HG03442 (cell line): ENCODE measurements around the gene CIAO2A.

ENCODE experiments used
- ATAC-seq: cut with Tn5 transposase; IDR thresholded peaks from one replicate; pipeline ENCODE4 v1.9.1; 2021; ENCODE audit warnings: mild to moderate bottlenecking, moderate library complexity; ENCODE audit not compliant: unreplicated experiment

CIAO2A gene

GRCh38 chr15:64045101-64045435 is 48.6 kb downstream of the CIAO2A start:
- ATAC-seq = no peak

- ATAC-seq = no peak
Measured at GRCh38 chr15:64044300-64045100, 49.1 kb downstream of the CIAO2A start.

- ATAC-seq = no peak
Measured at GRCh38 chr15:64038878-64039610, 54.6 kb downstream of the CIAO2A start.

DNA sequence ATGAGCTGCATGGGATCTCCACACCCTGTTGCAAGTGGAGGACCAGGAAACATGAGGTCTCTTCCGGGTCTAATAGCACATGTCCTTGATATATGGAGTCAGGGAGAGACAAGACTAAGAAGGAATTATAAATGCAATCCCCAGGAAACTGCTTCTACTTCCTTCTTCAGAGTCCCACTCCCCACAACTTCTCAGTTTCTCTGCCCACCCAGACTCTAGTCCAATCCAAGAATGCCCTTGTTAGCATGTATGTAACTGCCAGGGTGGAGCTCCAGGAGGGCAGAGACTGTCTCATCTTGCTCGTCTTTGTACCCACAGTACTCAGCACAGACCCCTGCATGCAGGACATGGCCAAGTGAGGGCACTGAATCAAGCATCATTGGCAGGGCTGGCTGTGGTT is 55.7 kb downstream of the CIAO2A start:
- no peak for ATAC-seq

GRCh38 chr15:64037116-64037515 is 56.5 kb downstream of the CIAO2A start:
- ATAC-seq = no peak

DNA sequence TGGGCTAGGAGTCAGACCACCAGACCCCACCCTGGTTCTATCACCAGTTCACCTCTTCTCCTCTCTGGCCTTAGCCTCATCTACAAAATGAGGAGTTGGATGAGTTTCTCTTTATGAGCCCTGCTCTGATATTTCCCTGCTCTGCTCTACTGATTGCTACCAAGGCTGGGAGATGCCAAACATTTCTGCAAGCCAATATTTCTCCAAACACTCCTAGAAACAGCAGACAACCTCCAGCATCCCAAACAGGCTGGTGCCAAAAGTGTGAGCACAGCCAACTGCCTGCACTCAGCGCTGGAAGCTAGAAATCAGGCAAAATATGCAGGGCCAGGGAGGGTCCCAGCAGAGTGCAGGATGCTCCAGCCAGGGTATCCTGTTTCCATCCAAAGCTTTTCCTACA is 58.1 kb downstream of the CIAO2A start:
- no peak for ATAC-seq

DNA sequence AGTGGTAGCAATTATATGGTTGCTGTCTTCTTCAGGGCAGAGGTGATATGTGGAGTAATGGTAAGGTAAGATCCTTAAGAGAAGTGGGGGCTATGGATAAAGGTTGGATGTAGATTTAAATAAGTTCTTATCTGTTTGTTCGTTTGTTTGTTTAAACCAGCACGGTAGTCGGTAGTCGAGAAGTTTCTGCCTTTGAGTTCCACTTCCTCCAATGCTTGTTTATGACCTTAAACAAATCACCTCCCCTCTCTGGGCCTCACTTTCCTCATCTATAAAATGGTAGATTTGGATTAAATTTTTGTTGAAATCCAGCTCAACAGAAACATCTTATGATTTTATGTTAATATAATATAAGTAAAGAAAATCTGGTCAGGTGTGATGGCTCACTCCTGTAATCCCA is 59.1 kb downstream of the CIAO2A start:
- no peak for ATAC-seq

GRCh38 chr15:64032329-64032728 is 61.3 kb downstream of the CIAO2A start:
- no peak for ATAC-seq

DNA sequence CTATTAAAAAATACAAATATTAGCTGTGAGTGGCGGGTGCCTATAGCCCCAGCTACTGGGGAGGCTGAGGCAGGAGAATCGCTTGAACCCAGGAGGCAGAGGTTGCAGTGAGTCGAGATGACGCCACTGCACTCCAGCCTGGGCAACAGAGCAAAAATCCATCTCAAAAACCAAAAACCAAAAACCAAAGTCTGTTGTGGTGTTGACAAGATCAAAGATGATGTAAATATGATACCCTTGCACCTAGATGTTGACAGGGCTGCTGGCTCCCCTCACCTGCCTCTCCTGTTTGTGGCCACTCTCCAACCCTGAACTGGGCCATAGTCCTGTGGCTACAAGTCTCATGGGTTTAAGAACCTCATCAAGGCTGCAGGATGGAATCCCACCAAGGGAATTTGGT is 63.5 kb downstream of the CIAO2A start:
- no peak for ATAC-seq

GRCh38 chr15:64029633-64030032 is 64.0 kb downstream of the CIAO2A start:
- no peak for ATAC-seq

DNA sequence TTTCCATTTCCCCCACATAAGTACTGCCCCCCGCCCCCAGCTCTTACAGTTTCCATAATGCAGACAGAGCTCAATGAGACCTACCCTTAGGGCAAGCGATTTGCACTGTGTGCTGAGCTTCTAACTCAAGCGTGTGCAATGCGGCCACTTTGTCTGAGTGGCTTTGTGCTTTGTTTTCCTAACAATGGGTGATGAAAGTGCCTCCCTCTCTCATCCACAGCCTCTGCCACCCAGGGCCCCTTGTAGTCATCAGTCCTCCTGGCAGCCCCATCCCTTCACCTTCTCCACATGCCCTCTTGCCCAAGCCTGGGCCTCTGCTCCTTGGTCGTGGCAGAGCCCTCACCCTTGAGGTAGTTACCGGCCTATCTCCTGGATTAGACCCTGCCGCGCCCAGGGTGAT is 64.5 kb downstream of the CIAO2A start:
- no peak for ATAC-seq

DNA sequence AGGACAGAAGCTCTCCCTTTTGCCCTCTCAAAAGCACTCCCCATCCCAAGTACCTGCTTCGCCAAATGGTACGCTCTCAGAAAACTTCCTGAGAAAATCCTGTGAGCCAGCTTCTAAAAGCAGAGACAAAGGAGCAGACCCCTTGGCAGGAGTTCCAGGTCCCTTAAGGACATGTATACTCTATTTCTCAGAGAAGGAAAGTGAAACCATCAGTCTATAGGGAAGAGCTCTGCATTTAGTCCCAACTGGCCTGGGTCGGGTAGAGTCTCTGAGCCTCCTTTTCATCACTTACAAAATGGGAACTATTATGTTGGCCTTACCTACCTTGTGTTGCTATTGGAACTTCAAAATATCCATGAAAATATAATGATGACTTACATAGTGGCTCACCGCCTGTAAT is 67.0 kb downstream of the CIAO2A start:
- ATAC-seq = no peak

- ATAC-seq = no peak
Measured at GRCh38 chr15:64024172-64025050, 69.2 kb downstream of the CIAO2A start.

DNA sequence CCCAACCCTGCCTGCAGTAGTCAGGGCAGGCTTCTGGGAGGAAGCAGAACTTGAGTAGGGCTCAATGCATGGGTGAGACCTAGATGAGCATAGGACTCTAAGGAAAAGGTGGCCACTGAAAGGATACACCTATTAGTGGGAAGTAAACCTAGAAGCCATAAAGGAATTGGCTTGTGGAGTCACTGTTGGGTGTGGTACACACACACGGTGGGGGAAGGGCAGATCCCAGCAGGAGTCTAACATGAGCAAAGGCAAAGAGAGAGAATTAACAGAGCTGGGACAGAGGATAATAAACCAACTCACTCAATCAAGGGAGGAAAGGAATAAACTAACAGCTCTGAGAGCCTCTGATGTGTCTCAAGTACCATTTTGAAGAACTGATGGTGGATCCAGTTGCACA is 70.4 kb downstream of the CIAO2A start:
- no peak for ATAC-seq

- ATAC-seq = no peak
Measured at GRCh38 chr15:64022571-64022970, 71.1 kb downstream of the CIAO2A start.
